H4 (cell line): ENCODE results near the gene BRICD5. TPM values are rescaled to one million over a fixed set of nuclear protein-coding genes. Genes with fewer than 3 reads are reported as not detected.

Source experiments
- DNase-seq: peaks from one replicate; pipeline ENCODE4 v3.0.0-alpha.2; 2015; ENCODE audit warnings: low spot score
- total RNA-seq: library from RNA; depleted of rRNA; stranded (reverse); fragments of >200 nt; shearing (Covaris generic); gene quantifications from 2 replicates; pipeline ENCODE4 v1.2.3, GENCODE V29; 2014

BRICD5 gene
- total RNA-seq, 1 experiment from 2014 or later, result 1.0 TPM

GRCh38 chr16:2237493-2238149 lies 27.0 kb upstream of the BRICD5 start:
- DNase-seq, result no peak

GRCh38 chr16:2237102-2237482 lies 26.4 kb upstream of the BRICD5 start:
- no peak for DNase-seq

- DNase-seq, result no peak
Measured at GRCh38 chr16:2236337-2237101, 25.9 kb upstream of the BRICD5 start, which contains the start of gene DNASE1L2. Gene DNASE1L2, plus strand, starts transcription at chr16:2236444. Its CDS starts 373 bp downstream, at chr16:2236817.

GRCh38 chr16:2235695-2236336 lies 25.2 kb upstream of the BRICD5 start:
- DNase-seq, result no peak

- no peak for DNase-seq
Measured at GRCh38 chr16:2235234-2235651, 24.6 kb upstream of the BRICD5 start.

GRCh38 chr16:2234813-2235170 lies 24.1 kb upstream of the BRICD5 start:
- no peak for DNase-seq

GRCh38 chr16:2233872-2234812 lies 23.5 kb upstream of the BRICD5 start:
- no peak for DNase-seq

GRCh38 chr16:2233046-2233775 lies 22.5 kb upstream of the BRICD5 start:
- no peak for DNase-seq

- no peak for DNase-seq
Measured at GRCh38 chr16:2232094-2232990, 21.7 kb upstream of the BRICD5 start.

- DNase-seq, result no peak
Measured at GRCh38 chr16:2231016-2231931, 20.6 kb upstream of the BRICD5 start.

- DNase-seq, result no peak
Measured at GRCh38 chr16:2230376-2230775, 19.7 kb upstream of the BRICD5 start.

GRCh38 chr16:2229632-2230250 lies 19.1 kb upstream of the BRICD5 start:
- no peak for DNase-seq

- DNase-seq, result no peak
Measured at GRCh38 chr16:2229091-2229490, 18.4 kb upstream of the BRICD5 start.

GRCh38 chr16:2228161-2228824 lies 17.6 kb upstream of the BRICD5 start:
- no peak for DNase-seq

- no peak for DNase-seq
Measured at GRCh38 chr16:2226918-2227317, 16.3 kb upstream of the BRICD5 start.

- no peak for DNase-seq
Measured at GRCh38 chr16:2226245-2226793, 15.7 kb upstream of the BRICD5 start.

GRCh38 chr16:2223942-2224486 lies 13.4 kb upstream of the BRICD5 start:
- DNase-seq, result no peak
